ENCODE data around the gene MAN1A1.

MAN1A1 gene

GRCh38 chr6:119190176-119190575 is 159.4 kb downstream of the MAN1A1 start:
- Histone ChIP-seq H3K36me3 (ENCODE audit: control insufficient read depth, insufficient read depth, low read length) (no peaks in the 10 kb centered on the region), H3K4me3 (ENCODE audit: low read length) (no peak overlapping the region), H3K9me3 (ENCODE audit: control insufficient read depth, low read length) (no peaks in the 10 kb centered on the region), H3K4me1 (ENCODE audit: control insufficient read depth, insufficient read depth, low read length) (no peaks in the 10 kb centered on the region), H3K27me3 (ENCODE audit: control insufficient read depth, insufficient read depth, low read length) (no peaks in the 10 kb centered on the region), H3K9ac (ENCODE audit: low read length) (no peak overlapping the region)

GRCh38 chr6:119189498-119189897 is 160.1 kb downstream of the MAN1A1 start:
- Histone ChIP-seq H3K4me3 (ENCODE audit: low read length) (no peak overlapping the region), H3K9ac (ENCODE audit: low read length) (no peak overlapping the region), H3K27me3 (ENCODE audit: control insufficient read depth, insufficient read depth, low read length) (no peaks in the 10 kb centered on the region), H3K36me3 (ENCODE audit: control insufficient read depth, insufficient read depth, low read length) (no peaks in the 10 kb centered on the region), H3K9me3 (ENCODE audit: control insufficient read depth, low read length) (no peaks in the 10 kb centered on the region), H3K4me1 (ENCODE audit: control insufficient read depth, insufficient read depth, low read length) (no peaks in the 10 kb centered on the region)

GRCh38 chr6:119187596-119187995 is 162.0 kb downstream of the MAN1A1 start:
- H3K9me3 ChIP-seq (ENCODE audit: control insufficient read depth, low read length): no peaks in the 10 kb centered on the region
- no peak overlapping the region for H3K4me3 ChIP-seq (ENCODE audit: low read length)
- H3K4me1 ChIP-seq (ENCODE audit: control insufficient read depth, insufficient read depth, low read length): no peaks in the 10 kb centered on the region
- no peak overlapping the region for H3K9ac ChIP-seq (ENCODE audit: low read length)
- no peaks in the 10 kb centered on the region for H3K36me3 ChIP-seq (ENCODE audit: control insufficient read depth, insufficient read depth, low read length)
- no peaks in the 10 kb centered on the region for H3K27me3 ChIP-seq (ENCODE audit: control insufficient read depth, insufficient read depth, low read length)

- H3K4me1 ChIP-seq (ENCODE audit: control insufficient read depth, insufficient read depth, low read length): no peaks in the 10 kb centered on the region
- no peaks in the 10 kb centered on the region for H3K36me3 ChIP-seq (ENCODE audit: control insufficient read depth, insufficient read depth, low read length)
- no peak overlapping the region for H3K4me3 ChIP-seq (ENCODE audit: low read length)
- H3K27me3 ChIP-seq (ENCODE audit: control insufficient read depth, insufficient read depth, low read length): no peaks in the 10 kb centered on the region
- H3K9me3 ChIP-seq (ENCODE audit: control insufficient read depth, low read length): no peaks in the 10 kb centered on the region
- no peak overlapping the region for H3K9ac ChIP-seq (ENCODE audit: low read length)
Observed at GRCh38 chr6:119186490-119186889, 163.1 kb downstream of the MAN1A1 start.

DNA sequence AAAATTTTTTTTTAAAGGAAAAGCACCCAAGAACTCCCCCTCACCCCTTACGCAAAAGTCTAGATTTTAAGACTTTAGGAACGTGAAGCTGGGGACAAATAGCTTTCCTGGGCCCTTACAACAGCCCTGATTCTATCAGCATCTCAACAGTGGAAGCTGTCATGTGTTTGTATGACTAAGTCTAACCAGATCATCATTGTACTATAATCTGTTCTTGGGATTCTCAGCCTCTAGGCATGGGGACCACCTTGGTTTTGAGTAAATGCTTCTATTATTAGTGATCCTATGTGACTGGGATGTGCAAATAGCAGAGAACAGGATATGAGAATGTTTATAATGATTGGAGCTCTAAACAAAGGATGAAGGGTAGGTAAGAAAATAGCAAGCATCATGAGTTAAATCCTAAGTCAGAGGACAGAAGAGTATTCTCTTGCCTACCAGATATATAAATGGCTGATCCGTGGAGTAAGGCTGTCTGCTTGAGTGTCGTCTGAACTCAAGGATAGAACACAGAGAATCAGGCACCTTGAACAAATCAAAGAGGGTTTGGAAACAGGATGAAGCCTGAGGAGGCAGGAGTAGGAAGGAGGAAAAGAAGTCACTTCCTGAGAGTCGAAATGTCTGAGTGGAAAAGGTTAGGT is 165.4 kb downstream of the MAN1A1 start:
- no peaks in the 10 kb centered on the region for H3K36me3 ChIP-seq (ENCODE audit: control insufficient read depth, insufficient read depth, low read length)
- H3K4me1 ChIP-seq (ENCODE audit: control insufficient read depth, insufficient read depth, low read length): no peaks in the 10 kb centered on the region
- H3K9me3 ChIP-seq (ENCODE audit: control insufficient read depth, low read length): no peaks in the 10 kb centered on the region
- no peak overlapping the region for H3K9ac ChIP-seq (ENCODE audit: low read length)
- H3K4me3 ChIP-seq (ENCODE audit: low read length): no peak overlapping the region
- H3K27me3 ChIP-seq (ENCODE audit: control insufficient read depth, insufficient read depth, low read length): no peaks in the 10 kb centered on the region

DNA sequence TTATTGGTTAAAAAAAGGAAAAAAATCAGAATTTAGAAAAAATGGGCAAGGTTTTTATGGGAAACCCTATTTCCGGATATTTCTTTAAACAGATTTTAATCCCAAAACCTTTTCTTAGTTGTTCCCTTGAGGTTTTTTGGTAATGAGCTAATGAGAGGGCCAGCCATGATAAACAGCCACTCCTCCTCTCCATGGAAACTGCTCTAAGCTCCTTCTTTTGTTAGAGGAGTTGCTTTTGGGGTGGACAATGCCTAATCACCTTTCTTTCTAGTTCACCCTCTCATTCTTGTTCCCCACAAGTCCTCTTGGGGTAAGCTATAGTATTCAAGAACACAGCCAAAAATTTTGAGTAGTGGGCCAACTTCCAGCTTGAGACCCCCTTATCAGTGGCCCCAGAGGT is 166.1 kb downstream of the MAN1A1 start:
- Histone ChIP-seq H3K9ac (ENCODE audit: low read length) (no peak overlapping the region), H3K9me3 (ENCODE audit: control insufficient read depth, low read length) (no peaks in the 10 kb centered on the region), H3K27me3 (ENCODE audit: control insufficient read depth, insufficient read depth, low read length) (no peaks in the 10 kb centered on the region), H3K4me1 (ENCODE audit: control insufficient read depth, insufficient read depth, low read length) (no peaks in the 10 kb centered on the region), H3K4me3 (ENCODE audit: low read length) (no peak overlapping the region), H3K36me3 (ENCODE audit: control insufficient read depth, insufficient read depth, low read length) (no peaks in the 10 kb centered on the region)

DNA sequence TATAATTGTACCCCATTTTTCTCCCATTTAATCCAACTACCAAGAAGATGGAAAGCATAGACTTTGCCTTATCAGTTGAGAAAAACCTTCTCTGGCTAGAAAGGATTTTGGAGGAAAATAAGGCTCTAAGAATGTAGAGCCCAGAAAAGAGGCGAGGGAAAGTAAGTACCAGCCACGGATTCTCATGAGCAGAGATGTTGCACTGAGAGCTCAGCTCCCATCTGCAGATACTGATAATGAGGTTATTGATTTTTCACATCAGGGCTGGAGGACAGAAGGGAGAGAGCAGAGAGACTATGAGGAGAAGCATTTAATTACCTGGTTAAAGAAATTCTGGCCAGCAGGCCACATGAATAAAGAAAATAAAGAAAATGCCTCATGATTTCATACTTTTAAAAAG is 166.7 kb downstream of the MAN1A1 start:
- Histone ChIP-seq H3K4me3 (ENCODE audit: low read length) (no peak overlapping the region), H3K9me3 (ENCODE audit: control insufficient read depth, low read length) (no peaks in the 10 kb centered on the region), H3K36me3 (ENCODE audit: control insufficient read depth, insufficient read depth, low read length) (no peaks in the 10 kb centered on the region), H3K4me1 (ENCODE audit: control insufficient read depth, insufficient read depth, low read length) (no peaks in the 10 kb centered on the region), H3K9ac (ENCODE audit: low read length) (no peak overlapping the region), H3K27me3 (ENCODE audit: control insufficient read depth, insufficient read depth, low read length) (no peaks in the 10 kb centered on the region)

- H3K36me3 ChIP-seq (ENCODE audit: control insufficient read depth, insufficient read depth, low read length): no peaks in the 10 kb centered on the region
- no peak overlapping the region for H3K4me3 ChIP-seq (ENCODE audit: low read length)
- no peaks in the 10 kb centered on the region for H3K9me3 ChIP-seq (ENCODE audit: control insufficient read depth, low read length)
- no peak overlapping the region for H3K9ac ChIP-seq (ENCODE audit: low read length)
- no peaks in the 10 kb centered on the region for H3K27me3 ChIP-seq (ENCODE audit: control insufficient read depth, insufficient read depth, low read length)
- no peaks in the 10 kb centered on the region for H3K4me1 ChIP-seq (ENCODE audit: control insufficient read depth, insufficient read depth, low read length)
Observed at GRCh38 chr6:119182216-119182803, 167.3 kb downstream of the MAN1A1 start.

DNA sequence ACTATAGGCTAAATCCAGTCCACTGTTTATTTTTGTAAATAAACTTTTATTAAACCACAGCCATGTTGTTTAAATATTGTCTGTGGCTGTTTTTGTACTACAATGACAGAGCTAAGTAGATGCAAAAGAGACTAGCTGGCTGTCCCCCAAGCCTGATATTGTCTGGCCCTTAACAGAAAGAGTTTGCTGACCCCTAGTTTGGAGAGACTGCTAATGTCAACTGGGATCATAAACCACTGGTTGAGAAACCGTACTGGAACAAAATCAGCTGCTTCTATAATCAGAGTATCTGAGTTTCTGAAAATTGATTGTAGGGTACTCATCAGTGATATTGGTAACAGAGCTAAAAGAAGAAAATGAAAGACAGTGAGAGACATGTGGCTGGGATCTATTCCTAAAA is 168.5 kb downstream of the MAN1A1 start:
- Histone ChIP-seq H3K9me3 (ENCODE audit: control insufficient read depth, low read length) (no peaks in the 10 kb centered on the region), H3K9ac (ENCODE audit: low read length) (no peak overlapping the region), H3K4me3 (ENCODE audit: low read length) (no peak overlapping the region), H3K27me3 (ENCODE audit: control insufficient read depth, insufficient read depth, low read length) (no peaks in the 10 kb centered on the region), H3K4me1 (ENCODE audit: control insufficient read depth, insufficient read depth, low read length) (no peaks in the 10 kb centered on the region), H3K36me3 (ENCODE audit: control insufficient read depth, insufficient read depth, low read length) (no peaks in the 10 kb centered on the region)

- no peaks in the 10 kb centered on the region for H3K27me3 ChIP-seq (ENCODE audit: control insufficient read depth, insufficient read depth, low read length)
- no peaks in the 10 kb centered on the region for H3K36me3 ChIP-seq (ENCODE audit: control insufficient read depth, insufficient read depth, low read length)
- no peaks in the 10 kb centered on the region for H3K4me1 ChIP-seq (ENCODE audit: control insufficient read depth, insufficient read depth, low read length)
- H3K9ac ChIP-seq (ENCODE audit: low read length): no peak overlapping the region
- no peak overlapping the region for H3K4me3 ChIP-seq (ENCODE audit: low read length)
- no peaks in the 10 kb centered on the region for H3K9me3 ChIP-seq (ENCODE audit: control insufficient read depth, low read length)
Observed at GRCh38 chr6:119179842-119180241, 169.7 kb downstream of the MAN1A1 start.

GRCh38 chr6:119179062-119179461 is 170.5 kb downstream of the MAN1A1 start:
- Histone ChIP-seq H3K27me3 (ENCODE audit: control insufficient read depth, insufficient read depth, low read length) (no peaks in the 10 kb centered on the region), H3K36me3 (ENCODE audit: control insufficient read depth, insufficient read depth, low read length) (no peaks in the 10 kb centered on the region), H3K4me3 (ENCODE audit: low read length) (no peak overlapping the region), H3K4me1 (ENCODE audit: control insufficient read depth, insufficient read depth, low read length) (no peaks in the 10 kb centered on the region), H3K9ac (ENCODE audit: low read length) (no peak overlapping the region), H3K9me3 (ENCODE audit: control insufficient read depth, low read length) (no peaks in the 10 kb centered on the region)

GRCh38 chr6:119176445-119176844 is 173.1 kb downstream of the MAN1A1 start:
- no peaks in the 10 kb centered on the region for H3K36me3 ChIP-seq (ENCODE audit: control insufficient read depth, insufficient read depth, low read length)
- H3K9ac ChIP-seq (ENCODE audit: low read length): no peak overlapping the region
- H3K27me3 ChIP-seq (ENCODE audit: control insufficient read depth, insufficient read depth, low read length): no peaks in the 10 kb centered on the region

More at GRCh38 chr6:119176445-119176844, 173.1 kb downstream of the MAN1A1 start:
- H3K9me3 ChIP-seq (ENCODE audit: control insufficient read depth, low read length): no peaks in the 10 kb centered on the region
- H3K4me1 ChIP-seq (ENCODE audit: control insufficient read depth, insufficient read depth, low read length): no peaks in the 10 kb centered on the region
- H3K4me3 ChIP-seq (ENCODE audit: low read length): no peak overlapping the region

Measured in mucosa of stomach (tissue), 1 donor.